Measurements from ENCODE around the gene PAK1IP1. TPM values are rescaled to one million over a fixed set of nuclear protein-coding genes. Genes with fewer than 3 reads are reported as not detected.
A peak's percentile ranks its signal among the peaks of the same experiment; 100 is the strongest.

PAK1IP1 gene
- total RNA-seq, 2 experiments from 2014 or later: 16.9 to 17.6 TPM

- DNase-seq (no peak), ATAC-seq (no peak)
- no peak overlapping the region for H3K27ac Mint-ChIP-seq
- ChIA-PET CTCF (no interaction called here), POLR2A (no interaction called here)
- peaks cover 12% of the 10 kb centered on the region for H3K36me3 Mint-ChIP-seq (ENCODE audit: low read depth)
- peaks cover 16% of the 10 kb centered on the region for H3K4me1 Mint-ChIP-seq (ENCODE audit: low read depth)
- H3K27me3 Mint-ChIP-seq (ENCODE audit: low read depth): no peaks in the 10 kb centered on the region
- no peak overlapping the region for H3K4me3 Mint-ChIP-seq
- no peaks in the 10 kb centered on the region for H3K9me3 Mint-ChIP-seq (ENCODE audit: insufficient read depth)
These were observed 16.3 kb upstream of the PAK1IP1 start for GRCh38 chr6:10678456-10678855.

- no peak overlapping the region for H3K4me3 Mint-ChIP-seq
- ChIA-PET CTCF (no interaction called here), POLR2A (interaction anchor here (0.7 kb wide), 1 partner anchor 13 kb away, joined by 4 read pairs; the partner anchor contains the start of gene PAK1IP1)
- no peak overlapping the region for H3K27ac Mint-ChIP-seq
- H3K27me3 Mint-ChIP-seq (ENCODE audit: low read depth): no peaks in the 10 kb centered on the region
- DNase-seq (no peak), ATAC-seq (no peak)
- H3K36me3 Mint-ChIP-seq (ENCODE audit: low read depth): peaks cover 12% of the 10 kb centered on the region
- no peaks in the 10 kb centered on the region for H3K9me3 Mint-ChIP-seq (ENCODE audit: insufficient read depth)
- peaks cover 40% of the 10 kb centered on the region for H3K4me1 Mint-ChIP-seq (ENCODE audit: low read depth)
These were observed 13.0 kb upstream of the PAK1IP1 start for GRCh38 chr6:10681795-10682194.

GRCh38 chr6:10682355-10682988 lies 12.3 kb upstream of the PAK1IP1 start:
- ChIA-PET POLR2A (interaction anchor here (2.1 kb wide), 1 partner anchor 12 kb away, joined by 10 read pairs; the partner anchor contains the start of genes C6orf52 and PAK1IP1), CTCF (interaction anchor here (1.3 kb wide), 1 partner anchor 120 kb away, joined by 5 read pairs; no protein-coding TSS in a partner anchor)
- DNase-seq: no peak
- ATAC-seq: peak; percentile 64
- Mint-ChIP-seq H3K27ac (peak overlapping the region; percentile 71), H3K9me3 (ENCODE audit: insufficient read depth) (no peaks in the 10 kb centered on the region), H3K4me1 (ENCODE audit: low read depth) (peaks cover 40% of the 10 kb centered on the region), H3K27me3 (ENCODE audit: low read depth) (no peaks in the 10 kb centered on the region), H3K4me3 (no peak overlapping the region), H3K36me3 (ENCODE audit: low read depth) (peaks cover 12% of the 10 kb centered on the region)

GRCh38 chr6:10684618-10685017 lies 10.2 kb upstream of the PAK1IP1 start:
- peaks cover 40% of the 10 kb centered on the region for H3K4me1 Mint-ChIP-seq (ENCODE audit: low read depth)
- ATAC-seq (no peak), DNase-seq (no peak)
- H3K27ac Mint-ChIP-seq: peak overlapping the region; percentile 26
- ChIA-PET CTCF (interaction anchor here (0.7 kb wide), 1 partner anchor 164 kb away, joined by 3 read pairs; no protein-coding TSS in a partner anchor), POLR2A (interaction anchor here (2.1 kb wide), 1 partner anchor 10 kb away, joined by 10 read pairs; the partner anchor contains the start of genes C6orf52 and PAK1IP1)
- no peaks in the 10 kb centered on the region for H3K27me3 Mint-ChIP-seq (ENCODE audit: low read depth)
- H3K4me3 Mint-ChIP-seq: no peak overlapping the region
- no peaks in the 10 kb centered on the region for H3K9me3 Mint-ChIP-seq (ENCODE audit: insufficient read depth)
- H3K36me3 Mint-ChIP-seq (ENCODE audit: low read depth): peaks cover 12% of the 10 kb centered on the region

GRCh38 chr6:10685092-10685915 lies 9.5 kb upstream of the PAK1IP1 start:
- CTCF ChIA-PET: interaction anchor here (1.1 kb wide), 1 partner anchor 207 kb away, joined by 4 read pairs; no protein-coding TSS in a partner anchor
- H3K27ac Mint-ChIP-seq: no peak overlapping the region
- H3K27me3 Mint-ChIP-seq (ENCODE audit: low read depth): no peaks in the 10 kb centered on the region
- ATAC-seq (no peak), DNase-seq (no peak)
- H3K36me3 Mint-ChIP-seq (ENCODE audit: low read depth): peaks cover 11% of the 10 kb centered on the region
- H3K4me3 Mint-ChIP-seq: no peak overlapping the region
- H3K9me3 Mint-ChIP-seq (ENCODE audit: insufficient read depth): no peaks in the 10 kb centered on the region
- H3K4me1 Mint-ChIP-seq (ENCODE audit: low read depth): peaks cover 40% of the 10 kb centered on the region
- POLR2A ChIA-PET: no interaction called here

- POLR2A ChIA-PET: no interaction called here
- peaks cover 7% of the 10 kb centered on the region for H3K36me3 Mint-ChIP-seq (ENCODE audit: low read depth)
- no peak overlapping the region for H3K4me3 Mint-ChIP-seq
- DNase-seq: no peak
- peaks cover 38% of the 10 kb centered on the region for H3K4me1 Mint-ChIP-seq (ENCODE audit: low read depth)
- no peaks in the 10 kb centered on the region for H3K9me3 Mint-ChIP-seq (ENCODE audit: insufficient read depth)
- ATAC-seq: no peak
- no peak overlapping the region for H3K27ac Mint-ChIP-seq
- CTCF ChIA-PET: interaction anchor here (1.1 kb wide), 1 partner anchor 24 kb away, joined by 3 read pairs; no protein-coding TSS in a partner anchor
- H3K27me3 Mint-ChIP-seq (ENCODE audit: low read depth): no peaks in the 10 kb centered on the region
These were observed 7.9 kb upstream of the PAK1IP1 start for GRCh38 chr6:10686901-10687300.

GRCh38 chr6:10687582-10687981 lies 7.2 kb upstream of the PAK1IP1 start:
- Mint-ChIP-seq H3K36me3 (ENCODE audit: low read depth) (peaks cover under 1% of the 10 kb centered on the region), H3K27ac (no peak overlapping the region), H3K9me3 (ENCODE audit: insufficient read depth) (no peaks in the 10 kb centered on the region), H3K4me1 (ENCODE audit: low read depth) (peaks cover 34% of the 10 kb centered on the region), H3K4me3 (no peak overlapping the region), H3K27me3 (ENCODE audit: low read depth) (no peaks in the 10 kb centered on the region)
- no peak for DNase-seq
- CTCF ChIA-PET: no interaction called here
- ATAC-seq: no peak
- POLR2A ChIA-PET: no interaction called here

GRCh38 chr6:10690651-10691445 lies 3.9 kb upstream of the PAK1IP1 start:
- no peak for DNase-seq
- H3K4me1 Mint-ChIP-seq (ENCODE audit: low read depth): peaks cover 17% of the 10 kb centered on the region
- POLR2A ChIA-PET: interaction anchor here (0.6 to 1.0 kb wide), 2 partner anchors 30 to 160 kb away, joined by 3 read pairs; no protein-coding TSS in a partner anchor
- peaks cover 12% of the 10 kb centered on the region for H3K36me3 Mint-ChIP-seq (ENCODE audit: low read depth)
- no peaks in the 10 kb centered on the region for H3K9me3 Mint-ChIP-seq (ENCODE audit: insufficient read depth)
- ATAC-seq: no peak
- no peaks in the 10 kb centered on the region for H3K27me3 Mint-ChIP-seq (ENCODE audit: low read depth)
- CTCF ChIA-PET: interaction anchor here (0.9 to 1.4 kb wide), 2 partner anchors 162 to 180 kb away, joined by 3 to 5 read pairs; no protein-coding TSS in a partner anchor
- no peak overlapping the region for H3K27ac Mint-ChIP-seq
- H3K4me3 Mint-ChIP-seq: no peak overlapping the region

GRCh38 chr6:10692965-10693538 lies 1.7 kb upstream of the PAK1IP1 start:
- Mint-ChIP-seq H3K4me1 (ENCODE audit: low read depth) (peaks cover 27% of the 10 kb centered on the region), H3K27ac (peak overlapping the region; percentile 100), H3K36me3 (ENCODE audit: low read depth) (peaks cover 20% of the 10 kb centered on the region), H3K4me3 (peak overlapping the region; percentile 94), H3K9me3 (ENCODE audit: insufficient read depth) (no peaks in the 10 kb centered on the region), H3K27me3 (ENCODE audit: low read depth) (no peaks in the 10 kb centered on the region)
- ATAC-seq: no peak
- POLR2A ChIA-PET: interaction anchor here (2.5 kb wide), 1 partner anchor 53 kb away, joined by 10 read pairs; no protein-coding TSS in a partner anchor
- DNase-seq: no peak
- CTCF ChIA-PET: interaction anchor here (2.5 kb wide), 1 partner anchor 182 kb away, joined by 8 read pairs; no protein-coding TSS in a partner anchor

- ChIA-PET POLR2A (interaction anchor here (0.6 to 2.5 kb wide), 13 partner anchors 10 to 271 kb away, joined by 3 to 43 read pairs (median 5); partner anchors contain the start of gene TMEM14C), CTCF (interaction anchor here (1.0 to 3.1 kb wide), 7 partner anchors 25 to 217 kb away, joined by 3 to 23 read pairs (median 5); no protein-coding TSS in a partner anchor)
- ATAC-seq (no peak), DNase-seq (no peak)
- Mint-ChIP-seq H3K27ac (peak overlapping the region; percentile 100), H3K36me3 (ENCODE audit: low read depth) (peaks cover 36% of the 10 kb centered on the region), H3K4me1 (ENCODE audit: low read depth) (peaks cover 32% of the 10 kb centered on the region), H3K27me3 (ENCODE audit: low read depth) (no peaks in the 10 kb centered on the region), H3K9me3 (ENCODE audit: insufficient read depth) (no peaks in the 10 kb centered on the region), H3K4me3 (peak overlapping the region; percentile 94)
These were observed 400 bp downstream of the PAK1IP1 start for GRCh38 chr6:10695086-10695657.
